MCF 10A (cell line): Measurements from ENCODE around the gene PAPPA2. TPM values are rescaled to one million over a fixed set of nuclear protein-coding genes. Genes with fewer than 3 reads are reported as not detected.

Source experiments
- BruUV-seq: library from RNA; stranded (reverse); fragments of 400-500 nt; replicated peaks from 2 replicates; lab custom pipeline; 2021; lab: Mats Ljungman, UMichigan
- CTCF ChIA-PET: fragments of 300-600 bp; sonication (Branson Sonifier 250); formaldehyde crosslinking; extraction: SDS; loops from one replicate; lab custom pipeline; 2021; ENCODE audit warnings: antibody characterized with exemption, inconsistent platforms; lab: Yijun Ruan, JAX
- POLR2A ChIA-PET: fragments of 300-600, 350-650 bp; sonication (Branson Sonifier 250); formaldehyde crosslinking; extraction: SDS; loops from one replicate; lab custom pipeline; 2020; ENCODE audit warnings: antibody characterized with exemption, inconsistent platforms; lab: Yijun Ruan, JAX
- DNase-seq: peaks from one replicate; pipeline ENCODE4 v3.0.0-alpha.2; 2018; ENCODE audit not compliant: unreplicated experiment
- H3K27ac Mint-ChIP-seq: one replicate; pipeline ENCODE4 v1.8.0; 2022; ENCODE audit warnings: mild to moderate bottlenecking, low read depth, mixed read lengths; ENCODE audit not compliant: unreplicated experiment
- H3K27me3 Mint-ChIP-seq: one replicate; pipeline ENCODE4 v1.8.0; 2022; ENCODE audit warnings: mixed read lengths; ENCODE audit not compliant: insufficient read depth, unreplicated experiment
- H3K36me3 Mint-ChIP-seq: one replicate; pipeline ENCODE4 v1.8.0; 2022; ENCODE audit warnings: mild to moderate bottlenecking, moderate library complexity, mixed read lengths; ENCODE audit not compliant: insufficient read depth, unreplicated experiment
- H3K4me1 Mint-ChIP-seq: one replicate; pipeline ENCODE4 v1.8.0; 2022; ENCODE audit warnings: mixed read lengths; ENCODE audit not compliant: insufficient read depth, unreplicated experiment
- H3K4me3 Mint-ChIP-seq: one replicate; pipeline ENCODE4 v1.8.0; 2022; ENCODE audit warnings: mild to moderate bottlenecking, moderate library complexity, mixed read lengths; ENCODE audit not compliant: unreplicated experiment
- H3K9me3 Mint-ChIP-seq: one replicate; pipeline ENCODE4 v1.8.0; 2022; ENCODE audit warnings: mixed read lengths; ENCODE audit not compliant: unreplicated experiment
- CTCF ChIP-seq: fragments of 200-600 bp; IDR thresholded peaks from one replicate; pipeline ENCODE4 v1.8.0; 2022; ENCODE audit warnings: antibody characterized with exemption, mild to moderate bottlenecking; ENCODE audit not compliant: unreplicated experiment
- intact Hi-C: fragments of 100-400 bp; cut with micrococcal nuclease; formaldehyde crosslinking; loops from 2 replicates; pipeline ENCODE4 v1.14.1; 2022
- total RNA-seq: library from RNA; stranded (reverse); gene quantifications from 2 replicates; pipeline ENCODE4 v1.2.3, GENCODE V29; 2022

PAPPA2 gene
- total RNA-seq, 1 experiment from 2014 or later, result 11.5 TPM

- Mint-ChIP-seq H3K36me3 (no peaks in the 10 kb centered on the region), H3K27me3 (no peaks in the 10 kb centered on the region), H3K27ac (no peak overlapping the region), H3K4me3 (no peak overlapping the region), H3K4me1 (no peaks in the 10 kb centered on the region), H3K9me3 (no peaks in the 10 kb centered on the region)
- CTCF ChIA-PET, result interaction anchor here (0.5 to 1.3 kb wide), 4 partner anchors 33 to 98 kb away, joined by 3 read pairs; no protein-coding TSS in a partner anchor
- DNase-seq, result no peak
- BruUV-seq, result no TSS peak
- no peak for TF ChIP-seq CTCF
- intact Hi-C loops, result no loop called here
- POLR2A ChIA-PET, result no interaction called here
These were observed 8.6 kb downstream of the PAPPA2 start for GRCh38 chr1:176471338-176472121.

DNA sequence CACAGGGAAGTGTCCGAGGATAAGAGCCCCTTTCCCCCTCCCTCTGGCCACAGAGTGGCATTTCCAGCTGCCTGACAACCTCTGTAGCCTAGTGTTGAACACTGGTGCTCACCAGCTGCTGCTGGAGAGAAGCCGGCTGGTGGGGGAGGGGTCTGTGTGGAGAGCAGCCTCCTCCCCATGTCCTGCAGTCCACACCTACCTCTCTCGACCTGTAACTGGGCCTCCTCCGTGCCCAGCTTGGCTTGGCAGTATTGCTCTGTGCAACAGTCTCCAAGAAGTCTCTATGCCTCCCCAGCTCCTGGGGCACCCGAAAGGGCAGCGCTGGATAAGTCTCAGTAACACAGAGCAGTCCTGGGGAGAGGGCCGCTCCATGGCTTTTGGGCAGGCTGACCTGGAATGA lies 17.0 kb downstream of the PAPPA2 start:
- no peaks in the 10 kb centered on the region for H3K27me3 Mint-ChIP-seq
- H3K4me3 Mint-ChIP-seq, result no peak overlapping the region
- POLR2A ChIA-PET, result no interaction called here
- intact Hi-C loops, result no loop called here
- H3K9me3 Mint-ChIP-seq, result no peaks in the 10 kb centered on the region
- DNase-seq, result no peak
- no peak for TF ChIP-seq CTCF
- H3K36me3 Mint-ChIP-seq, result no peaks in the 10 kb centered on the region
- no peaks in the 10 kb centered on the region for H3K4me1 Mint-ChIP-seq
- no peak overlapping the region for H3K27ac Mint-ChIP-seq
- BruUV-seq, result no TSS peak
- CTCF ChIA-PET, result interaction anchor here (0.6 kb wide), 1 partner anchor 1008 kb away, joined by 3 read pairs; no protein-coding TSS in a partner anchor

DNA sequence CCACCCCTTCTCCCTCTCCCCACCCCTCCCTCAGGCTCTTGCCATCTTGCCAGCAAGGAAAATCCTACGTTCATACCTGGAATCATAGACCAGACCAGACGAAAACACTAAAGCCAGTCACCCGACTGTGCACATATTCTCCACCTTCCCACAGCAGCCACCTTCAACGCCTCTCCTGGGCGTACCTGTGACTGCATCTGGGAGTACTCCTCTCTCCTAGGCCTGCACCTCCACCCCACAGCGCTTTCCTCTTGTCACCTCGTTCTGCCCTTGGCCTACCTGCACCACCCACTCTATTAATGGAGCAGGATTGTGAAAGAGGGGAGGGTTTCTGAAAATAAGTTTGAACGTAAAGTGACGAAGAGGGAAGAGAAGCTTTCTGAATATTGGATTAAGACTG lies 17.8 kb downstream of the PAPPA2 start:
- H3K4me1 Mint-ChIP-seq, result no peaks in the 10 kb centered on the region
- DNase-seq, result no peak
- TF ChIP-seq CTCF, result no peak
- no TSS peak for BruUV-seq
- intact Hi-C loops, result no loop called here
- ChIA-PET CTCF (no interaction called here), POLR2A (no interaction called here)
- no peaks in the 10 kb centered on the region for H3K27me3 Mint-ChIP-seq
- no peaks in the 10 kb centered on the region for H3K36me3 Mint-ChIP-seq
- H3K4me3 Mint-ChIP-seq, result no peak overlapping the region
- no peak overlapping the region for H3K27ac Mint-ChIP-seq
- no peaks in the 10 kb centered on the region for H3K9me3 Mint-ChIP-seq

GRCh38 chr1:176485083-176485482 lies 22.1 kb downstream of the PAPPA2 start:
- DNase-seq, result no peak
- H3K27me3 Mint-ChIP-seq, result no peaks in the 10 kb centered on the region
- CTCF ChIA-PET, result interaction anchor here (0.6 to 0.8 kb wide), 2 partner anchors 11 to 124 kb away, joined by 3 to 4 read pairs; no protein-coding TSS in a partner anchor
- no peak for TF ChIP-seq CTCF
- no peaks in the 10 kb centered on the region for H3K9me3 Mint-ChIP-seq
- POLR2A ChIA-PET, result no interaction called here
- no peak overlapping the region for H3K4me3 Mint-ChIP-seq
- H3K27ac Mint-ChIP-seq, result no peak overlapping the region
- BruUV-seq, result no TSS peak
- intact Hi-C loops, result no loop called here
- no peaks in the 10 kb centered on the region for H3K36me3 Mint-ChIP-seq
- no peaks in the 10 kb centered on the region for H3K4me1 Mint-ChIP-seq
